Testis (tissue), 3 donors: ENCODE data around the gene PARVG. TPM values are rescaled to one million over a fixed set of nuclear protein-coding genes. Genes with fewer than 3 reads are reported as not detected.

Experiments
- DNase-seq: peaks from one replicate; pipeline ENCODE4 v3.0.0-alpha.2; 2019
- H3K27ac ChIP-seq, 2 donors: fragments of 200-600 bp; sonication (generic); one replicate each; pipeline ENCODE4 v1.5.1; 2019
- H3K27me3 ChIP-seq: fragments of 200-600 bp; sonication (generic); one replicate; pipeline ENCODE4 v1.5.1; 2019
- H3K36me3 ChIP-seq: fragments of 200-600 bp; sonication (generic); one replicate; pipeline ENCODE4 v1.5.1; 2017; ENCODE audit warnings: low read depth; ENCODE audit errors: missing control alignments
- H3K4me1 ChIP-seq: fragments of 200-600 bp; sonication (generic); one replicate; pipeline ENCODE4 v1.5.1; 2019
- H3K4me3 ChIP-seq, 2 donors: fragments of 200-600 bp; sonication (generic); one replicate each; pipeline ENCODE4 v1.5.1; 2017 to 2019
- H3K9me3 ChIP-seq: fragments of 200-600 bp; sonication (generic); one replicate; pipeline ENCODE4 v1.5.1; 2017
- CTCF ChIP-seq, 3 experiments: fragments of 450-650 bp in 2 of 3; fragments of 200-600 bp in 1 of 3; sonication (generic) in 1 of 3; IDR thresholded peaks; one replicate each; pipeline ENCODE4 v1.5.1; 2016 to 2019; ENCODE audit warnings: antibody characterized with exemption in 3 of 3, mild to moderate bottlenecking in 2 of 3, moderate library complexity in 1 of 3
- POLR2A ChIP-seq: fragments of 450-650 bp; IDR thresholded peaks from one replicate; pipeline ENCODE4 v1.6.1; 2017; ENCODE audit warnings: antibody characterized with exemption, mild to moderate bottlenecking, moderate library complexity
- WGBS, 2 donors: methylation state at CpG; one replicate each; pipeline ENCODE4 v1.1.5; 2018; 5-methylcytosine and 5-hydroxymethylcytosine counted together
- intact Hi-C: fragments of 100-400 bp; cut with DNase I; formaldehyde crosslinking; loops from one replicate; pipeline ENCODE4 v1.15.1; 2023; ENCODE audit warnings: low total_unique reads
- polyA plus RNA-seq: library from polyadenylated mRNA; stranded (reverse); fragments of 350-450 nt; fragmentation: Illumina TruSeq; extraction: RNeasy Lipid Tissue Mini Kit (QIAGEN cat#74804); gene quantifications from one replicate; pipeline ENCODE4 v1.2.3, GENCODE V29; 2014; ENCODE audit warnings: low read depth, low replicate concordance; ENCODE audit not compliant: insufficient read depth
- total RNA-seq, 2 donors: library from RNA; depleted of rRNA; stranded (reverse); fragments of >200 nt; gene quantifications; one replicate each; pipeline ENCODE4 v1.2.3, GENCODE V29; 2016

Gene PARVG
- total and polyA plus RNA-seq, 3 donors from 2014 or later, result 7.2 to 14.1 (median 9.7) TPM

GRCh38 chr22:44213489-44214043, 32.8 kb downstream of the PARVG start:
- no peaks in the 10 kb centered on the region for H3K27me3 ChIP-seq
- no peaks in the 10 kb centered on the region for H3K9me3 ChIP-seq
- no peak overlapping the region for H3K27ac ChIP-seq
- H3K4me3 ChIP-seq, result no peak overlapping the region
- intact Hi-C loops, result no loop called here
- H3K36me3 ChIP-seq, result no peaks in the 10 kb centered on the region
- H3K4me1 ChIP-seq, result no peaks in the 10 kb centered on the region
- WGBS, 2 donors, result 88 to 90% methylated on average over 3 of the region's 3 CpGs
- TF ChIP-seq POLR2A (no peak), CTCF (IDR thresholded peaks at IDR 0.05) (no peak)
- no peak for DNase-seq

DNA sequence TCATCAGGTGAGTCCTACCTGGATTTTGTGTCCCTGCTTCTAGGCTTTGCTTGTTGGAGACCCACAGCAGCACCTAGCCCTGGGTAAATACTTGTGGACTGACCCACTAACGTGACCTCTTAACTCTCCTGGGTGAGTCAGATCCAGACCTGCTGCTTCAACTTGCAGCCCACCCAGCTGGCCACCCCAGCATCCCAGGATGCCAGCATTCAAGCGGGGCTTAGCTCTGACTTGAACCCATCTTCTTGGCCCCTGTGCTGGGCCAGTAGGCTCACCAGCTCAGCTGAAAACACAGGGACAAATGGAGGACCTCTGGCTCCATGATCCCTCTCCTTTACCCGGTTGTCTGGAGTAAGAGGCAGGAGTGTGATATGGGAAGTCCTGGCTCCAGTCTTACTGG, 33.5 kb downstream of the PARVG start:
- TF ChIP-seq CTCF (IDR thresholded peaks at IDR 0.05), result no peak
- TF ChIP-seq POLR2A, result no peak
- Histone ChIP-seq H3K9me3 (no peaks in the 10 kb centered on the region), H3K36me3 (no peaks in the 10 kb centered on the region), H3K27ac (no peak overlapping the region), H3K4me1 (no peaks in the 10 kb centered on the region), H3K4me3 (no peak overlapping the region), H3K27me3 (no peaks in the 10 kb centered on the region)
- intact Hi-C loops, result no loop called here
- DNase-seq, result no peak
- 93 to 100% methylated on average over 3 of the region's 3 CpGs for WGBS, 2 donors

- WGBS, 2 donors, result 86 to 89% methylated on average over 6 of the region's 6 CpGs
Measured at GRCh38 chr22:44214764-44215163, 34.0 kb downstream of the PARVG start.

GRCh38 chr22:44215287-44215686, 34.6 kb downstream of the PARVG start:
- H3K9me3 ChIP-seq, result no peaks in the 10 kb centered on the region
- intact Hi-C loops, result no loop called here
- no peak for DNase-seq
- no peak overlapping the region for H3K27ac ChIP-seq
- no peak overlapping the region for H3K4me3 ChIP-seq
- H3K4me1 ChIP-seq, result no peaks in the 10 kb centered on the region
- no peaks in the 10 kb centered on the region for H3K36me3 ChIP-seq
- TF ChIP-seq POLR2A, result no peak
- TF ChIP-seq CTCF (IDR thresholded peaks at IDR 0.05), result no peak
- H3K27me3 ChIP-seq, result no peaks in the 10 kb centered on the region
- 94 to 97% methylated on average over 4 of the region's 4 CpGs for WGBS, 2 donors

More at GRCh38 chr22:44214764-44215163, 34.0 kb downstream of the PARVG start:
- Histone ChIP-seq H3K4me3 (no peak overlapping the region), H3K27ac (no peak overlapping the region), H3K27me3 (no peaks in the 10 kb centered on the region), H3K9me3 (no peaks in the 10 kb centered on the region), H3K4me1 (no peaks in the 10 kb centered on the region), H3K36me3 (no peaks in the 10 kb centered on the region)
- TF ChIP-seq POLR2A (no peak), CTCF (IDR thresholded peaks at IDR 0.05) (no peak)
- DNase-seq, result no peak
- intact Hi-C loops, result no loop called here

GRCh38 chr22:44217346-44217745, 36.6 kb downstream of the PARVG start:
- Histone ChIP-seq H3K4me1 (no peaks in the 10 kb centered on the region), H3K4me3 (no peak overlapping the region), H3K27ac (no peak overlapping the region), H3K9me3 (no peaks in the 10 kb centered on the region), H3K27me3 (no peaks in the 10 kb centered on the region), H3K36me3 (no peaks in the 10 kb centered on the region)
- WGBS, 2 donors, result 81 to 85% methylated on average over 7 of the region's 7 CpGs
- intact Hi-C loops, result no loop called here
- no peak for DNase-seq
- TF ChIP-seq POLR2A, result no peak
